ENCODE measurements around the gene FFAR4. TPM values are rescaled to one million over a fixed set of nuclear protein-coding genes. Genes with fewer than 3 reads are reported as not detected.

Gene FFAR4
- polyA plus RNA-seq, 12 donors = 0.05 to 0.14 (median 0.10) TPM; not detected in 9

GRCh38 chr10:93599335-93599734, 32.9 kb downstream of the FFAR4 start:
- no peak for DNase-seq

GRCh38 chr10:93599778-93600177, 33.3 kb downstream of the FFAR4 start:
- DNase-seq = no peak

GRCh38 chr10:93600446-93601145, 34.1 kb downstream of the FFAR4 start:
- DNase-seq = peak; percentile 35

GRCh38 chr10:93601146-93601773, 34.8 kb downstream of the FFAR4 start, which contains the start of gene RBP4:
Gene RBP4 (minus strand): TSS chr10:93601235. CDS start chr10:93601028, 207 bp downstream.
- peak; percentile 8 for DNase-seq

- no peak for DNase-seq
Observed at GRCh38 chr10:93601774-93602162, 35.3 kb downstream of the FFAR4 start.

- DNase-seq = no peak
Observed at GRCh38 chr10:93603023-93603422, 36.6 kb downstream of the FFAR4 start.

- DNase-seq = no peak
Observed at GRCh38 chr10:93604146-93604545, 37.7 kb downstream of the FFAR4 start.

- DNase-seq = no peak
Observed at GRCh38 chr10:93608421-93608820, 42.0 kb downstream of the FFAR4 start.

- no peak for DNase-seq
Observed at GRCh38 chr10:93612311-93612710, 45.8 kb downstream of the FFAR4 start, which contains the start of gene PDE6C. Gene PDE6C (plus strand): TSS chr10:93612537. CDS start chr10:93612726, 189 bp downstream.

- DNase-seq = no peak
Observed at GRCh38 chr10:93613126-93613525, 46.7 kb downstream of the FFAR4 start.

- DNase-seq = no peak
Observed at GRCh38 chr10:93614101-93614825, 47.8 kb downstream of the FFAR4 start.

GRCh38 chr10:93615576-93616235, 49.2 kb downstream of the FFAR4 start:
- no peak for DNase-seq

GRCh38 chr10:93620925-93621324, 54.5 kb downstream of the FFAR4 start:
- no peak for DNase-seq

- DNase-seq = no peak
Observed at GRCh38 chr10:93622942-93623341, 56.5 kb downstream of the FFAR4 start.

GRCh38 chr10:93628858-93629257, 62.4 kb downstream of the FFAR4 start:
- no peak for DNase-seq

GRCh38 chr10:93629647-93630305, 63.3 kb downstream of the FFAR4 start:
- DNase-seq = no peak

GRCh38 chr10:93630625-93631557, 64.4 kb downstream of the FFAR4 start:
- no peak for DNase-seq

Measured in muscle of arm (tissue), 12 donors.